Astrocyte of the cerebellum (primary cell): Measurements from ENCODE around the gene ZMYM3.
A peak's percentile ranks its signal among the peaks of the same experiment; 100 is the strongest.
"Not testable (repeated sequence)": the region's sequence is repeated elsewhere in the genome, so short reads cannot be mapped to it uniquely, and the experiment has no call there.

Experiments used
- DNase-seq: peaks from one replicate; pipeline ENCODE4 v3.0.0-alpha.2; 2011; ENCODE audit warnings: low read depth
- H3K4me3 ChIP-seq: 2 replicates; pipeline ENCODE4 v1.5.1; 2011; ENCODE audit warnings: mild to moderate bottlenecking, low read depth, low read length, moderate library complexity
- CTCF ChIP-seq: IDR thresholded peaks from 2 replicates; pipeline ENCODE4 v1.5.1; 2012; ENCODE audit warnings: low read length, low read depth, moderate library complexity, mild to moderate bottlenecking; ENCODE audit errors: missing control alignments
- in situ Hi-C: cut with HindIII; loops from 2 replicates; pipeline ENCODE4 v1.10.0; 2017; ENCODE audit warnings: low sequenced_read_pairs

Gene ZMYM3

GRCh38 chrX:71269801-71270395, 16.0 kb upstream of the ZMYM3 start:
- in situ Hi-C loops, result no loop called here
- no peak overlapping the region for H3K4me3 ChIP-seq
- TF ChIP-seq CTCF, result no peak
- no peak for DNase-seq

GRCh38 chrX:71268624-71269023, 14.7 kb upstream of the ZMYM3 start:
- in situ Hi-C loops, H3K4me3 ChIP-seq: not testable (repeated sequence)

DNA sequence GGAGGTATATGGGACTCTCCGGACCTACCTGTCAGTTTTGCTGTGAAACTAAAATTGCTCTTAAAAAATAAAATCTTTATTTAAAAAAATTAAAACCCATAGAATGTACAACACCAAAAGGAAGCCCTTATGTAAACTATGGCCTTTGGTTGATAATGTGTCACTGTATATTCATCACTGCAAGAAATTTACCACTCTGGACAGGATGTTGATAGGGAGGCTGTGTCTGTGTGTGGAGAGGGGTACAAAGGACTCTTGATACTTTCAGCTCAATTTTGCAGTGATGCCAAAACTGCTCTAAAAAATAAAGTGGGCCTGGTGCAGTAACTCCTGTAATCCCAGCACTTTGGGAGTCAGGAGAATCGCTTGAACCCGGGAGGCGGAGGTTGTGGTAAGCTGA, 2.9 kb upstream of the ZMYM3 start:
- H3K4me3 ChIP-seq, result no peak overlapping the region
- TF ChIP-seq CTCF, result no peak
- DNase-seq, result no peak
- in situ Hi-C loops, result no loop called here

More at GRCh38 chrX:71268624-71269023, 14.7 kb upstream of the ZMYM3 start:
- not testable (repeated sequence) for DNase-seq

DNA sequence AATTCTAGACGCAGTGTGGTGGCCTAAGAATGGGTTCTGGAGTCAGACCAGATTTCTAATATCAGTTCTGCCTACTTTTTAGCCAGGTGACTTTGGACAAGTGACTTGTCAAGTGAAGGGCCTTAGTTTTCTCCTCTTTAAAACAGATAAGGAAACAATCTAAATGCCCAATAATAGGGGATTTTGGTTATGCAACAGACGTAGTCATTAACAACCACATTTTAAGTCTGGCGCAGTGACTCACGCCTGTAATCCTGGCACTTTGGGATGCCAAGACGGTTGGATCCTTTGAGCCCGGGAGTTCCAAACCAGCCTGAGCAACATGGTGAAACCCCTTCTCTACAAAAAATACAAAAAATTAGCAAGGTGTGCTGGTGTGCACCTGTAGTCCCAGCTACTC, 2.1 kb upstream of the ZMYM3 start:
- TF ChIP-seq CTCF, result no peak
- H3K4me3 ChIP-seq, result no peak overlapping the region
- DNase-seq, result no peak
- in situ Hi-C loops, result no loop called here

- no peak for DNase-seq
- peak overlapping the region; percentile 80 for H3K4me3 ChIP-seq
- TF ChIP-seq CTCF, result peak; percentile 54
- in situ Hi-C loops, result no loop called here
Measured at GRCh38 chrX:71253253-71254091, 468 bp downstream of the ZMYM3 start.

DNA sequence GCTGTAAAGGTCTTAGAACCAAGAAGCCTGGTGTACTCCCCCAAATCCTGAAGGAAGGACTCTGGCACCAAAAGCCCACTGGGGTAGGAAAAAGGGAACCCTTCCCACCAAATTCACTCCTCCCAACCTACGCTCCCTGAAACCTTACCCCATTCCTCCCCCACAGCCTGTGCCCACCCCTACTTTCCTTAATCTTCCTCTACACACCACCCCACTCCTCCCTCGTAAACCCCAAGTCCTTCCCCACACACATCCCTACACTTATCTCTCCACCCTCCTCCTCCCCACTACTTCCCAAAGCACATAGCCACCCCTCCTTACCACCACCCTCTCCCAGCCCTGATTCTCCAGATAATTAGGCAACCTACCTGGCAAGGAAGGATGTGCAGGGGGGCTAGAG, 1.7 kb downstream of the ZMYM3 start:
- DNase-seq, result no peak
- peak overlapping the region; percentile 80 for H3K4me3 ChIP-seq
- in situ Hi-C loops, result no loop called here
- no peak for TF ChIP-seq CTCF

DNA sequence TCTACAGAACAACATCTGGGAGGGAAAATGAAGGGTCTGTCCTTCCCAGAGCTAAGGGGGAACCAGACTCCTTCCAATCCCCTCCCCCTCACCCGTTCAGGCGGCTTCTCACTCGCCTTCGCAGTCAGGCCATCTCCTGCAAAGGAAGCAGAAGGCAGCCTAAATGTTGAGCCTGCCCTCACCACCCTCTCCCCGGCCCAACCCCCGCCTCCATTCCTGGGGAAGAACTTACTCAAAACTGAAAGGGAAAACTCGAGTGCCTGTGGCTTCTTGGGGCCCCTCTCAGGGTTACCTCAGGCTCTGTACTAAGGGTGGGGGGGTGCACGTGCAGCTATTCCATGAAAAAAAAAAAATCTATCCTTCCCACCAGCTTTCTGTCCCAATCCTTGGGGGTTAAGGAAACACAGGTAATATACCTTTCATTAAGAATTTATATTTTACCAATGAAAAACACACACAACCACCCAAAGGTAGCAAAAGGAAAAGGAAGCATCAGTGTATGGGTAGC, 2.4 kb downstream of the ZMYM3 start:
- H3K4me3 ChIP-seq, result no peak overlapping the region
- TF ChIP-seq CTCF, result no peak
- no peak for DNase-seq
- in situ Hi-C loops, result no loop called here
